ENCODE results near the gene RNF151.

DNA sequence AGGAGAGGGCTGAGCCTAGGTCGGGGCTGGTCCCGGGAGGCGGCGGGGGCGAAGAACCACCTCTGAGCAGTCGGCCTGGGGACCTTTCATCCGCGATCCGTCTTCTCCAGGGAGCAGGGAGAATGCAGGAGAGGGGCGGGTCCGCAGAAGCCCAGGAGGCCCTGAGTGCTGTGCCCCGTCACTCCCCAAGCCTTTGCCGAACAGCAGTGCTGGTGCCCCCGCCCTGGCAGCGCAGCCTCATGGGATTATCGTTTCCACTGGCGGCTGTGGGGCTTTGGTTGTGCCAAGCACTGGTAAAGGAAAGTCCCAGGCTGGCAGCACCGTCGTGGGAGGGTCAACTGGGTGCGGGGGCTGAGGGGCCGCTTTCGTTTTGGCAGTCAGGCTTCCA is 5.8 kb downstream of the RNF151 start:
- TF ChIP-seq, protein P1, sequence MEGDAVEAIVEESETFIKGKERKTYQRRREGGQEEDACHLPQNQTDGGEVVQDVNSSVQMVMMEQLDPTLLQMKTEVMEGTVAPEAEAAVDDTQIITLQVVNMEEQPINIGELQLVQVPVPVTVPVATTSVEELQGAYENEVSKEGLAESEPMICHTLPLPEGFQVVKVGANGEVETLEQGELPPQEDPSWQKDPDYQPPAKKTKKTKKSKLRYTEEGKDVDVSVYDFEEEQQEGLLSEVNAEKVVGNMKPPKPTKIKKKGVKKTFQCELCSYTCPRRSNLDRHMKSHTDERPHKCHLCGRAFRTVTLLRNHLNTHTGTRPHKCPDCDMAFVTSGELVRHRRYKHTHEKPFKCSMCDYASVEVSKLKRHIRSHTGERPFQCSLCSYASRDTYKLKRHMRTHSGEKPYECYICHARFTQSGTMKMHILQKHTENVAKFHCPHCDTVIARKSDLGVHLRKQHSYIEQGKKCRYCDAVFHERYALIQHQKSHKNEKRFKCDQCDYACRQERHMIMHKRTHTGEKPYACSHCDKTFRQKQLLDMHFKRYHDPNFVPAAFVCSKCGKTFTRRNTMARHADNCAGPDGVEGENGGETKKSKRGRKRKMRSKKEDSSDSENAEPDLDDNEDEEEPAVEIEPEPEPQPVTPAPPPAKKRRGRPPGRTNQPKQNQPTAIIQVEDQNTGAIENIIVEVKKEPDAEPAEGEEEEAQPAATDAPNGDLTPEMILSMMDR (IDR thresholded peaks at IDR 0.05 in 8 of 11, conservative IDR thresholded peaks at IDR 0.05 in 3 of 11) = no peak
- TF ChIP-seq POLR2A (IDR thresholded peaks at IDR 0.05) = no peak

Data from spleen (tissue), 7 donors.